HL-60/S4 (cell line): ENCODE data around the gene TSACC.

Source experiments
- in situ Hi-C: fragments of 300-500 bp; cut with MboI; formaldehyde crosslinking; loops from 2 replicates; pipeline ENCODE4 v1.14.3; 2022; ENCODE audit warnings: low sequenced_read_pairs

The TSACC gene

DNA sequence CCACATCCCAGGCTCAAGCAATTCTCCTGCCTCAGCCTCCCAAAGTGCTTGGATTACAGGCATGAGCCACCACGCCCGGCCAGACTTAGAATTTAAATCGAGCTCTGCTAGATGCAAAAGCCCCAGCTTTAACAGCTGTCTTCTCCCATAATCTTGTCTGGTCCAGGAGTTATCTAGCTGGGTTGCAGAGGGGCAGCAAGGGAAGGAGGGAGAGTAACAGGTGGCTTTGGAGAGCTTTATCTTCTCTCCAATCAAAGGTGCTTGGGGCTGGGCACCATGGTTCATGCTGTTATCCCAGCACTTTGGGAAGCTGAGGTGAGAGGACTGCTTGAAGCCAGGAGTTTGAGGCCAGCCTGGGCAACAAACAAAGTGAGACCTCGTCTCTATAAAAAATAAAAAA lies 34.5 kb downstream of the TSACC start:
- in situ Hi-C loops, result loop anchor here (10.0 kb wide), 1 partner anchor 242 kb away; the partner anchor contains the start of gene HAPLN2

DNA sequence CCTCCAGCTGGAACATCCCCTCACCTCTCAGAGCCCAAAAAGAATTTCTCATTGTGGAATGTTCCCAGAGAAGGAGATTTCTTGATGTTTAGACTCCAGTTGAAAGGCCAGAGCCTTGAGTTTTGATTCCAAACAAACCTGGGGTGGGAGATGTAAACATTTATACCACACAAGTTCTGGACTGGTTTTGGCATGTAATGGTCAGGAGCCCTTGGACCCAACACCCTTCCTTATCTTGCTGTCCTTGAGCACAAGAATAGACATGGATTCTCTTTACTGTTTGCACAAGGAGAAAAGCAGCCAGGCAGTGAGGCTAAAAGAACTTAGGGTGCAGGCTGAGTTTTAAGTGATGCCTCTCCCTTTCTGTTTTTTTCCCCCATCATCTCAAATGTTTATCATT lies 35.2 kb downstream of the TSACC start:
- in situ Hi-C loops, result loop anchor here (10.0 kb wide), 1 partner anchor 241 kb away; the partner anchor contains the start of gene HAPLN2

DNA sequence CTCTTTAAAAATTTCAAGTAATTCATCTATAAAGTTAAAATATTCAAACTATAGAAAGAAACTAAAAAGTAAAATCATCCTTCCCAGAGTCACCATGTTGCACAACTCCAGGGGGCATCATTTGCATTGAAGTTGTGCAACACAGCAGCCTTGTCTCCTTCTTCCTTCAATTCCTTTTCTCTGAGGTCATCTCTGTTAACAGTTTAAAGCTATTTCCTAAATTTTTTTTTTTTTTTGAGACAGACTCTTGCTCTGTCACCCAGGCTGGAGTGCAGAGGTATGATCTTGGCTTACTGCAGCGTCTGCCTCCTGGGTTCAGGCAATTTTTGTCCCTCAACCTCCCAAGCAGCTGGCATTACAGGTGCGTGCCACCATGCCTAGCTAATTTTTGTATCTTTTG lies 37.8 kb downstream of the TSACC start:
- in situ Hi-C loops, result loop anchor here (10.0 kb wide), 1 partner anchor 239 kb away; the partner anchor contains the start of gene HAPLN2

DNA sequence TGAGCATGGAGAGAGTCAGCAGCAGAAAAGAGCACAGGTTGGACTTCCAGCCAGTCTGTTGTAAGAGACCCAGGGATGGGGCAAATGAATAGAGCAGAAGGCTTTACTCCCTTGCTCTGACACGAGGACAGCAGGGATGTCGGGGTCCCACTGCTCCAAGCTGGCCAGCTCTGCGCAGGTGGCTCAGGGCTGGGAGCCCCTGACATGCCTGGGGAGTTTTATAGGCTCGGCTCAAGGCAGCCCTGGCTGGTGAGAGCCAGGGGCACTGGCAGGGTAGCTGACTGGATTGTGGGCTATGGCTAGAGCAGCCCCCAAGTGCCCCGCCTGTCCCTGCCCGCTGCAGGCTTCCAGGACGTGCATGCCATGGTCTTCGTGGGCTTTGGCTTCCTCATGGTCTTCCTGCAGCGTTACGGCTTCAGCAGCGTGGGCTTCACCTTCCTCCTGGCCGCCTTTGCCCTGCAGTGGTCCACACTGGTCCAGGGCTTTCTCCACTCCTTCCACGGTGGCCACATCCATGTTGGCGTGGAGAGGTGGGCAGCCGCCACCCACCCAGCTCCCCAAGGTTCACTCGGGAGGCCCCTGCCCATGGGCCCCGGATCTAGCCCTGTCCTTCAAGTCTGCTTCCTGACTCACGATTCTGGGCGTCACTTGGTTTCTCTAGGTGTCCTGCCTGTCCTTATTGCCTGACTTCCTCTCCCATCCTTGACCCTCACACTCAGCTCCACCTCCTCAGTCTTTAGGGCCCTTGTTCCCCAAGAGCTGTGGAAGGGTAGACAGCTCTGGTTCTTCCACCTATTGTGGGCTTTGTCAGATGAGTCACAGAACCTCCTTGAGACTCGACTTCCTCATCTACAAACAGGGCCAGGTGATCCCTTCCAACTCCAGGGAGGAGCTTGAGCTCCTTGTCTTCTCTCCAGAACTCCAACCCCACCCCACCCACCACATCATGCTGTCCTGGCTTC lies 38.9 kb downstream of the TSACC start:
- in situ Hi-C loops, result loop anchor here (10.0 kb wide), 1 partner anchor 238 kb away; the partner anchor contains the start of gene HAPLN2

DNA sequence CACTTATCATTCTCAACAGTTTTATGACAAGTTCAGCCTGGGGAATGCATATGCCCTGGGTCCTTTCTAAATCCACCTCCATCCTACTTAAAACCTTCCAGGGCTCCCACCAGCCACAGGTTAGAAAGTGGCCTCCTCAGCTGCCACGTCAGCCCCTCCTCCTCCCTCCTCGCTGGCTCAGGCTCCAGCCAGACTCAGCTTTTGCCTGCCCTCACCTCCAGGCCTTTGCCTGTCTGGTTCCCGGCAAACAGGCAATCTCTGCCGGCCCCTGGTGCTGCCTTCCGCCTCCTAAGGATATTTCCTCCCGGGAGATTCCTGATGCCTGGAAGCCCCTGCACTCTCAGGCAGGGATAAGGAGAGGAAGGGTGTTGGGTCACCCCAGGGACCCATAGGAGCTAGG lies 40.2 kb downstream of the TSACC start:
- in situ Hi-C loops, result loop anchor here (10.0 kb wide), 1 partner anchor 236 kb away; the partner anchor contains the start of gene HAPLN2

DNA sequence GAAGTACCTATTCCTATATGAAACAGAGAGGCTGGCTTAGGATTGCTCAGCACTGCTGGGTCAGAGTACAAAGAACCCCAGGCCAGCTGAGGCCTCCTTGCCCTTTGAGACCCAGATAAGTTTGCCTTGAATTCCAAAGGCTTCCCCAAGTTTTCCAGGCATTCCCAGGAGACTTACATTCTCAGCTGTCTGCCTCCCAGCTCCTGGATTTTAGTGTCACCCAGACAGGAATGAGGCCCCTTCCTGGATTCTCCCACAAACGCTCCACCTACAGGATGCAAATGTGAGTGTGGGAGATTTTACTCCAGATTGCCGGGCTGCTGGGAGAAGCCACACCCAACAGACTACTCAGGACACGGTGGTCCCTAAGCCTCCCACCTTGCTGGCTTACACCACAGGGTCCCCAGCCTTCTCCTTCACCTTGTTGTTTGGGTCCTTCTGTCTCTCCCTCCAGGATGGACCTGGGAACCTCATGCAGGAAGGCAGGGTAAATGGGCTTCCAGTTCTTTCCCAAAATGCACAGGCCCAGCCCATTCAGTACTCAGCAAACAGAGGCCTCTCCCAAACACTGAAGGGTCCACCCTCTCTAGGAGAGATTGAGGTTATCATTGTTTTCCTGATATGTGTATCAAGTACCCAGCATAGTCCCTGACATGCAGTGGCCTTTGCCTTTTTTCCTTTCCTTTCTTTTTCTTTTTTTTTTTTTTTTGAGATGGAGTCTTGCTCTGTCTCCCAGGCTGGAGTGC lies 41.3 kb downstream of the TSACC start:
- in situ Hi-C loops, result loop anchor here (5.0 to 10.0 kb wide), 2 partner anchors 63 to 235 kb away; partner anchors contain the start of gene HAPLN2

DNA sequence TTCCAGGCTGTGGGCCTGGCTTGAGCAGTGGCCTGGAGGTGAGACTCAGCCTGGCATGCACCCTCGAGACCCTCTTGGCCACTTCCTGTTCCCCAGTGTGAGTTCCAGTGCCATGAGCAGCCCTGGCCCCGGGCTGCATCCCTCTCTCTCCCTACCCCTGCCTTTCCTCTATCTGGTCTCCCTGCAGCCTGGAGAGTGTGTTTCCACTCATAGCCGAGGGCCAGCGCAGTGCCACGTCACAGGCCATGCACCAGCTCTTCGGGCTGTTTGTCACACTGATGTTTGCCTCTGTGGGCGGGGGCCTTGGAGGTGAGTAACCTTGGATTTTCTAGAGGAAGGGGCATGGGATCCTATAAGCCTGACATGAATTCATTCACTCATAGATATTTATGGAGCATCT lies 44.2 kb downstream of the TSACC start:
- in situ Hi-C loops, result loop anchor here (5.0 kb wide), 1 partner anchor 60 kb away; no protein-coding TSS in a partner anchor

DNA sequence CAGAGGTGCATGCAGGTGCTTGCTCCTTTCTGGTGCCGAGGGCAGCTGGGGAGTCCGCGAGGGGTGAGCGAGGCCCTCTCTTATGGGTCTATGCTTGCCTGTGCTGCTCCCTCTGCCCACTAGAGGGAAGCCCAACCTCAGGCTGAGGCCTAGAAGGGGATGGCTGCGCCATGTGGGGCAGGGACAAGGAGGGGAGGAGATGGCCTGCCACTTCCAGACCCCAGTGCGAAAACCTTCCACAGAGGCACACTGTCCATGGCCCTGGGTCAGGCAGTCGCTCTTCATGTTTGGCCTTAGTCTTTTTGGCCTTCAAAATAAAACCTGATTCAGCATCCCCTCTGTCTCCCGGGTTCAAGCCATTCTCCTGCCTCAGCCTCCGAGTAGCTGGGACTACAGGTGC lies 44.7 kb downstream of the TSACC start:
- in situ Hi-C loops, result loop anchor here (5.0 kb wide), 1 partner anchor 59 kb away; no protein-coding TSS in a partner anchor

DNA sequence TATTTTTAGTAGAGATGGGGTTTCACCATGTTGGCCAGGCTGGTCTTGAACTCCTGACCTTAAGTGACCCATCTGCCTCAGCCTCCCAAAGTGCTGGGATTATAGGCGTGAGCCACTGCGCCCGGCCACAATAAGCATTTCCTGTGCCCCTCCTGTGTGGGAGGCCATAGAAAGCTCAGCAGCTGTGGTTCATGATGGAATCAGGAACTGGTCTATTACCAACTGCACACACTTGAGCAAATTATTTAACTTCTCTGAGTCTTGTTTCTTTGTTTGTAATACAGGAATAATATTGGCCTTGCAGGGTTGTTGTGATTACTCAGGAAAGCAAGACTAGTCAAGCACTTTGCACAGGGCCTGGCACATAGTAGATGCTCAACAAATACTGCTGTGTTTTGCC lies 45.7 kb downstream of the TSACC start:
- in situ Hi-C loops, result loop anchor here (5.0 kb wide), 1 partner anchor 58 kb away; no protein-coding TSS in a partner anchor

DNA sequence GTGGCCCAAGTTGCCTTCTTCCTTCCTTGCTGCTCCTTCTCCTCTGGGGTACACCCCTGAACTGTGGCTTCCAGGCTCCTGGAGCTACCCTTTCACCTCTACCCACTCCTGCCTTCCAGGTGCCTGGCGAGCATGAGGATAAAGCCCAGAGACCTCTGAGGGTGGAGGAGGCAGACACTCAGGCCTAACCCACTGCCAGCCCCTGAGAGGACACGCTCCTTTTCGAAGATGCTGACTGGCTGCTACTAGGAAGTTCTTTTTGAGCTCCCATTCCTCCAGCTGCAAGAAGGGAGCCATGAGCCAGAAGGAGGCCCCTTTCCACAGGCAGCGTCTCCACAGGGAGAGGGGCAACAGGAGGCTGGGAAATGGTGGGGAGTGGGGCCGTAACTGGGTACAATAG lies 46.3 kb downstream of the TSACC start:
- in situ Hi-C loops, result loop anchor here (5.0 kb wide), 1 partner anchor 58 kb away; no protein-coding TSS in a partner anchor

DNA sequence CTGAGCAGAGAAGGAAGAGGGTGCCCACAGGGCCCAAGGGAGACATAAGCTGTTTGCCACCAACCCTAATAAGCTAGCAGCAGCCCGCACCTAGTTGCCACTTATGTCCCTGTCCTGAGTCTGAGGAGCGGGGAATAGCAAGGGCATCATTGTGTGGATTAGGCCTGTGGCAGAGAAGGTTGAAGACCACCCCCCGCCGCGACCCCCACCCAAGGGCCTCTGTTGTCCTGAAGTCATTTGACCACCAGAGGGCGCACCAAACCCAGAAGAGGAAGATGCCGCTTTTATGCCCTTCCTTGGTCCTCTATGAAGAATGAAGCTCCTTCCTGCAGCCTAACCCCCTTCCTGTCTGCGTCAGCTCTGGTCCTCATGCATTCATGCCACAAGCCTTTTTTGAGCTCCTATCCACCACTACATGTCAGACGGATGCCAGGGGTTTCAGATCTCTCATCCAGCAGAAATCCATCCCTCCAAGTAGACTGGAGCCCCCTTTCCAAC lies 47.3 kb downstream of the TSACC start:
- in situ Hi-C loops, result no loop called here

DNA sequence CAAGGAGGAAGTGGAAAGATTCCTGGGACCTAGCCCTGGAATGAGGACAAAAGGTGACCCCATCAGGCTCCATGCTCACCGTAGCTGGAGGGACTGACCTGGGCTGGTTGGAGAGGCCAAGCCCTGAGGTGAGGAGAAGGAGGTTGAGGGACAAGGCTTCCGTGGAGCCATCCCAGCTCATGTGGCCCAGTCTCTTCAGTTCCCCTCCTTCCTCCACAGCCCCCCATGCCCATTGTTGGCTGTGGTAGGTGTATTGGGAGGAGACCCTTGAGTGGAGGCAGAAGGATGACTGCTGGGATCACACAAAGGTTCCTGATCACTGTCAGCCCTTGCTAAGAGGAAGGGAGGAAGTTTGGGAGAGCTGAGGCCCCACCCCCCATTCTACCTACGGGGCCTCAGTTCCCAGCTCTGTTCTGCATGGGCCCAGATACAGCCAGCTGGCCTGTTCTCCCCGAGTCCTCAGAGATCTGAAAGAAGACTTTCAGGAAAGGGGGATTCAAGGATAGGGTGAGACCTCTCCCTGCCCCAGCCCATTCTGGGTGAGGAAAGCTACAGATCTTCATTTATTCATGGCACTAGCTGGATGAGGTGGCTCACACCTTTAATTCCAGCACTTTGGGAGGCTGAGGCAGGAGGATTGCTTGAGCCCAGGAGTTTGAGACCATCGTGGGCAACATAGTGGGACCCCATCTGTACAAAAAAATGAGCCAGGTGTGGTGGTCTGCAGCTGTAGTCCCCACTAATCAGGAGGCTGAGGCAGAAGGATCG lies 48.0 kb downstream of the TSACC start:
- in situ Hi-C loops, result no loop called here

DNA sequence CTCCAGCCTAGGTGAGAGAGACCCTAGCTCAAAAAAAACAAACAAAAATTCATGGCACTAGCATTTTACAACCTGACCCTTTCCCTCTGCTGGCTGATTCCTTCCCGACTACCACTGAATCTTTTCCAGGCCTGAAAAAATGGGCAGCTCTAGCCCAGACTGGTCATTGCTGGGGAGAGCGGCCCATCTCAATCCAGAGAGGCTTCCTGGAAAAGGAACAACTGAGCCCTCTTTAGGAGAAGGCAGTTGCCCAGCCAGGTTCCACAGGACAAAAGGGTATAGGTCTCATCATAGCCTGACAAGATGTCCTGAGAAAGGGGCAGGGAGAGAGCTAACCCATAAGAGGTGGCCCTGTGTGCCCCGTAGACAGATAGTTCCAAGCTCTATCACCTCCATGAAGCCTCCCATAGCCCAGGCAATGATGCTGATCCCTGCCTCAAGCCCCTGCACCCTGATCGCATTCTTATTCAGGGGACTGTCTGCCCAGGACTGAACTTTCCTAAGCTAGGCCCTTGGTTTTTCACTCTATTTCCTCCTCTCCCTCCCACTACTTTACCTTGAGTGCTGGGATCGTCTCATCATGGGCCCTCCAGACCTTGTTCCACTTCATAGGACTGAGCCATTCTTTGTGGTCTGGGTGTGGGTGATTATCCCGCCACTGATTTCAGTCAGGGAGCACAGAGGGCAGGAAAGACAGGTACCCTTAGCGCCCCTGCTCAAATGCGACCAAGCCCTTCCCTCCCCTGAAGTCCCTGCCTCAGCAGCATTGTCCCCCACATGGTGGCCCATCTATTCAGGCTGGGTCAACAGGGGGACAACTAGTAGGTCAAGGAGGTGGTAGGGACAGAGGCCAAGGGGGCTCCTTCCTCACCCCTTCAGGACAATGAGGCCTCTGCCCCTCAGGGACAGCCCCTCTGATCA lies 48.9 kb downstream of the TSACC start:
- in situ Hi-C loops, result no loop called here

DNA sequence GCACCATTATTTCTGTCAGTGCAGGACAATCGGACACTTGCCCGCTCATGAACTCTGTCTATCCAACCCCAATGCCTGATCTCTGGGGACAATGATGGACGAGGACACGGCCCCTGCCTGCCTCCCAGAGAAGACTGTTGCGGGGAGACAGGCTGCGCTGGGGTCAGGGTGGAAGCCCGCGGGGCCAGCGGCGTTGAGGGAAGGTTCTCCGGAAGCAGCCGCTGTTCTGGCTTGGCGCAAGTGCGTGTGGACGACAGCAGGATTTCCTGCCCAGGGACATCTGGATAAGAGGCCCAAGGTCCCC lies 49.5 kb downstream of the TSACC start:
- in situ Hi-C loops, result no loop called here

DNA sequence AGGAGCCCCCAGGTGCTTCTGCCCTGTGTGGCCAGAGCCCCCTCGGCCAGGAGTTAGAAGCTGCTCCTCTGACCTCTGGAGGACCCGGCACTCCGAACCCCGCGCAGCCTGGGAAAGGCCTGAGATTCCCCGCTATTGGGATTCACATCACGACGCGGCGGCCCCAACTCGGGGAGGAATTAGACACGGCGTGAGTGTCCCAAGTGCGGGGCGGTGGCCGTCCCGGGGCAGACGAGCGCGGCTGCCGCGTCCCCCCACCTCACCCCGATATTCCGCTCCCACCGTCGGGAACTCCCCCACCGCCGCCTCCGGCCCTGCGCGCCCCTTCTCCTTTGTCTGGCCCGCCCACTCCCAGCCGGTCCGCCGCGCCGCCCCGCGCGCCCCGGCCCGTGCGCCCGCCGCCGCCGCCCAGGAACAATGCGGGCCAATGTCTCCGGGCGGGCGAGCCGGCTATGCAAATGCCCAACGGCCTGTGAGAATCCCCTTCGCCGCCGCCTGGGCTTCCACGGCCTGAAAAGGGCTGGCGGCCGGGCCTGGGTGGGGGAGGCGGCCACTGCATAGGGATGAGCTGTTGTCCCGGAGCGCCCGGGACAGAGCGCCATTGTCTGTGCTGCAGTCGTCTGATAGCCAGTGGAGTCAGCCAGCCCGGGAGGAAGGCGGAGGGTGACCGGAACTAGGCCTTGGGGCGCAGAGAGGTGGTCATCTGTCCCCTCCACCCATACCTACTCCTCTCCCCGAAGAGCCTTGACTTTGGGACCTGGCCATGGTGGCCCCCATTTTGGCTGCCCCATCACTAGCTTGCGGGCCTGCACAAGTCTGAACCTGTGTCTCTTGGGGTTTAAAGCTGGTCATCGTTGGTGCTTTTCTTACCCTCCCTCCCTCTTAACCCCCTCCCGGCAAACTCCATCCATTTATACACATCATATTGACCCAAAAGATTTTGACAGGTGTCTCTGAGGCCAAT lies 50.1 kb downstream of the TSACC start:
- in situ Hi-C loops, result no loop called here

DNA sequence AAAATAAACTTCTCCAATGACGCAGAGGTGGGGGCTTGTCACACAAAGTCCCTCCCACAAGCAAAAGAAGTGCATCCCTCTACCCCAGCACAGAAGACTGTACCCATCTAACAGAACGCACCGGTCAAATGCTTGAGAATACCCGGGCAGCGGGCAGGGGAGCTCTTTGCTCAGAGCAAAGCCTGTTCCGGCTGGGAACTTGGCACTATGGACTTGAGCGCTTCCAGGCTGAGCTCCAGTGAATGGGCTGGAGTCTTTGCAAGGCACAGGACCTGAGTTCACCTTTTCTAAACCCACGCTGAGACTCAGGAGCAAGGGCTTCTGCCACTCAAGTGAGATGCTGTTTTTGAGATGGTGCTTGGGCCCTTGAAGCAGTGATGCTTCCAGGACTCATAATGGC lies 51.0 kb downstream of the TSACC start:
- in situ Hi-C loops, result no loop called here

DNA sequence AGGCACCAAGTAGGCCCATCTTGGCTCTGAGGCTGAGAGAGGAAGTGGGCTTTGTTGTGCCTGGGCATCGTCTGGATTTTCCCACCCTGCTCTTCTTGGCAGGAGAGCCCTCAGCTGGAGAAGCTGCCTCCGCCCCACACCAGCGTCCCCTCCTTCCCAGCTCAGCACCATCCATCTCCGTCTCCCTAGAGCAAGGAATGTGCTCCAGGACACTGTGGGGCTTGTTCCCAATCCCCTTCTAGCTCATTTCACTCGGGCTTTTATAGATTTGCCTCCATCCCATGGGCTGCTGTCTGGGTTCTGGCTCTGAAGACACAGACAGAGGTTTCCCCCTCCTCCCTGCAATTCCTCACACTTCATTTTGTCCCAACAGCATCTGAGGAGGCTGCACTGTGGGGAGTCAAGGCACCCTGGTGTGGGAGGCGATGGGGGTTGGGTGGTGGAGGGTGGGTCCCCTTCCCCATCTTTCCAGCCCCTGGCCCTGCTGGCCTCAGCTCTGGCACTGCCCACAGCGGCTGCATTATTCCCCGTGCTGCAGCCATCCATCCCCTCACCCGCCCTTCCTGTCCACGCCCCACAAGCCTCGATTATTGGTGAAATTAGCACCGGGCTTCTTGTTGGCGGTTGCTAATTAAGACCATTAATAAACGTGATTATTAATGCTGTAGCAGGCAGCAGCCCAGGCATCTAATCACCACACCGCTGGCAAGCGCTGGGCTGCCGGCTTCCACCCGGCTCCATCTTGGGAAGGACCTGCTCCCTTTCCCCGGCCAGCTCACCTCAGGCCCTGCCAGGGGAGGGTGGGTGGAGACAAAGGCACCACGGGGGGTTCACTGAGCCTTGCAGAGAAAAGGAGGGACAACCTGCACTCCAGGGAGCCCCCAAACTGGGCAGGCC lies 52.4 kb downstream of the TSACC start:
- in situ Hi-C loops, result no loop called here
